Neural cell (in vitro differentiated cells): ENCODE results near the gene MYADML2. TPM values are rescaled to one million over a fixed set of nuclear protein-coding genes. Genes with fewer than 3 reads are reported as not detected.

Experiments used
- H2AFZ ChIP-seq: fragments of 200-600, 300-800 bp; sonication (generic), shearing (Covaris generic); 2 replicates; pipeline ENCODE4 v1.6.0; 2014; ENCODE audit warnings: low read depth, mild to moderate bottlenecking, antibody characterized with exemption, low read length, moderate library complexity
- H3F3A ChIP-seq: fragments of 200-600 bp; shearing (Covaris generic); 2 replicates; pipeline ENCODE4 v1.6.1; 2016; ENCODE audit warnings: mild to moderate bottlenecking, moderate library complexity, mixed read lengths, antibody characterized with exemption, low read length; ENCODE audit not compliant: insufficient read depth, poor library complexity, severe bottlenecking
- H3K27ac ChIP-seq: fragments of 200-600, 300-800 bp; sonication (generic), shearing (Covaris generic); 2 replicates; pipeline ENCODE4 v1.5.1; 2014; ENCODE audit warnings: mild to moderate bottlenecking, low read length, moderate library complexity
- H3K27me3 ChIP-seq: fragments of 300-800, 200-600 bp; sonication (generic), shearing (Covaris generic); 2 replicates; pipeline ENCODE4 v1.6.0; 2014; ENCODE audit warnings: mild to moderate bottlenecking, low read depth, low read length, moderate library complexity; ENCODE audit not compliant: insufficient read depth
- H3K36me3 ChIP-seq: fragments of 300-800, 200-600 bp; sonication (generic), shearing (Covaris generic); 2 replicates; pipeline ENCODE4 v1.5.1; 2014; ENCODE audit warnings: mild to moderate bottlenecking, antibody characterized with exemption, low read length, moderate library complexity; ENCODE audit not compliant: insufficient read depth
- H3K4me2 ChIP-seq: fragments of 300-800, 200-600 bp; sonication (generic), shearing (Covaris generic); 2 replicates; pipeline ENCODE4 v1.6.0; 2014; ENCODE audit warnings: mild to moderate bottlenecking, low read length
- H3K4me3 ChIP-seq: fragments of 300-800, 200-600 bp; sonication (generic), shearing (Covaris generic); 2 replicates; pipeline ENCODE4 v1.5.1; 2014; ENCODE audit warnings: mild to moderate bottlenecking, low read length, moderate library complexity
- H3K79me2 ChIP-seq: fragments of 200-600 bp; shearing (Covaris generic); replicated peaks from 2 replicates; pipeline ENCODE4 v1.6.0; 2014; ENCODE audit warnings: mild to moderate bottlenecking, low read length, moderate library complexity; ENCODE audit not compliant: insufficient read depth
- H3K9ac ChIP-seq: fragments of 300-800, 200-600 bp; sonication (generic), shearing (Covaris generic); 2 replicates; pipeline ENCODE4 v1.6.1; 2016; ENCODE audit warnings: mild to moderate bottlenecking, low read length, mixed read lengths
- H3K9me2 ChIP-seq: fragments of 200-600 bp; shearing (Covaris generic); 2 replicates; pipeline ENCODE4 v1.6.1; 2016; ENCODE audit warnings: mild to moderate bottlenecking, low read length, mixed read lengths; ENCODE audit not compliant: insufficient read depth
- H3K9me3 ChIP-seq: fragments of 200-600, 300-800 bp; sonication (generic), shearing (Covaris generic); 2 replicates; pipeline ENCODE4 v1.6.1; 2016; ENCODE audit warnings: mild to moderate bottlenecking, mixed run types, low read length, moderate library complexity, mixed read lengths
- H4K20me1 ChIP-seq: fragments of 200-600 bp; shearing (Covaris generic); 2 replicates; pipeline ENCODE4 v1.6.1; 2016; ENCODE audit warnings: mild to moderate bottlenecking, mixed run types; ENCODE audit not compliant: insufficient read depth
- CTCF ChIP-seq: fragments of 450-650 bp; IDR thresholded peaks from 2 replicates; pipeline ENCODE4 v1.5.1; 2014; ENCODE audit warnings: antibody characterized with exemption, mild to moderate bottlenecking, moderate library complexity; ENCODE audit not compliant: poor library complexity, severe bottlenecking
- EP300 ChIP-seq: fragments of 450-650 bp; conservative IDR thresholded peaks from 2 replicates; pipeline ENCODE4 v1.6.1; 2014; ENCODE audit warnings: antibody characterized with exemption, mild to moderate bottlenecking, moderate library complexity; ENCODE audit not compliant: poor library complexity, severe bottlenecking
- EZH2 ChIP-seq: fragments of 200-600, 300-800 bp; shearing (Covaris generic), sonication (generic); IDR thresholded peaks from 2 replicates; pipeline ENCODE4 v1.6.1; 2014; ENCODE audit warnings: antibody characterized with exemption, low read length, borderline replicate concordance, mild to moderate bottlenecking; ENCODE audit not compliant: insufficient read depth, poor library complexity, severe bottlenecking
- MXI1 ChIP-seq: fragments of 450-650 bp; conservative IDR thresholded peaks from 2 replicates; pipeline ENCODE4 v1.6.1; 2014; ENCODE audit warnings: antibody characterized with exemption, mild to moderate bottlenecking; ENCODE audit not compliant: poor library complexity, severe bottlenecking
- POLR2AphosphoS5 ChIP-seq: IDR thresholded peaks from 2 replicates; pipeline ENCODE4 v1.6.1; 2012
- RAD21 ChIP-seq: fragments of 450-650 bp; conservative IDR thresholded peaks from 2 replicates; pipeline ENCODE4 v1.6.1; 2014; ENCODE audit warnings: antibody characterized with exemption, mild to moderate bottlenecking, moderate library complexity
- SMC3 ChIP-seq: fragments of 450-650 bp; conservative IDR thresholded peaks from 2 replicates; pipeline ENCODE4 v1.6.1; 2014; ENCODE audit warnings: antibody characterized with exemption, mild to moderate bottlenecking, moderate library complexity; ENCODE audit not compliant: poor library complexity
- TAF1 ChIP-seq: IDR thresholded peaks from 2 replicates; pipeline ENCODE4 v1.6.1; 2012; ENCODE audit warnings: low read depth
- polyA plus RNA-seq: library from polyadenylated mRNA; depleted of rRNA; stranded (reverse); fragments of >200 nt; gene quantifications from 2 replicates; pipeline ENCODE4 v1.2.3, GENCODE V29; 2014
- TF ChIP-seq, protein P1 (sequence below): IDR thresholded peaks from 2 replicates; pipeline ENCODE4 v1.6.1; 2012; ENCODE audit warnings: borderline replicate concordance

The MYADML2 gene
- polyA plus RNA-seq, 1 donor from 2014 or later: 1.1 TPM

- TF ChIP-seq MXI1 (no peak), CTCF (peak; percentile 19), POLR2AphosphoS5 (peak; percentile 47), EP300 (peak; percentile 68), SMC3 (no peak), EZH2 (no peak), RAD21 (peak; percentile 34), TAF1 (no peak)
- TF ChIP-seq, protein P1, sequence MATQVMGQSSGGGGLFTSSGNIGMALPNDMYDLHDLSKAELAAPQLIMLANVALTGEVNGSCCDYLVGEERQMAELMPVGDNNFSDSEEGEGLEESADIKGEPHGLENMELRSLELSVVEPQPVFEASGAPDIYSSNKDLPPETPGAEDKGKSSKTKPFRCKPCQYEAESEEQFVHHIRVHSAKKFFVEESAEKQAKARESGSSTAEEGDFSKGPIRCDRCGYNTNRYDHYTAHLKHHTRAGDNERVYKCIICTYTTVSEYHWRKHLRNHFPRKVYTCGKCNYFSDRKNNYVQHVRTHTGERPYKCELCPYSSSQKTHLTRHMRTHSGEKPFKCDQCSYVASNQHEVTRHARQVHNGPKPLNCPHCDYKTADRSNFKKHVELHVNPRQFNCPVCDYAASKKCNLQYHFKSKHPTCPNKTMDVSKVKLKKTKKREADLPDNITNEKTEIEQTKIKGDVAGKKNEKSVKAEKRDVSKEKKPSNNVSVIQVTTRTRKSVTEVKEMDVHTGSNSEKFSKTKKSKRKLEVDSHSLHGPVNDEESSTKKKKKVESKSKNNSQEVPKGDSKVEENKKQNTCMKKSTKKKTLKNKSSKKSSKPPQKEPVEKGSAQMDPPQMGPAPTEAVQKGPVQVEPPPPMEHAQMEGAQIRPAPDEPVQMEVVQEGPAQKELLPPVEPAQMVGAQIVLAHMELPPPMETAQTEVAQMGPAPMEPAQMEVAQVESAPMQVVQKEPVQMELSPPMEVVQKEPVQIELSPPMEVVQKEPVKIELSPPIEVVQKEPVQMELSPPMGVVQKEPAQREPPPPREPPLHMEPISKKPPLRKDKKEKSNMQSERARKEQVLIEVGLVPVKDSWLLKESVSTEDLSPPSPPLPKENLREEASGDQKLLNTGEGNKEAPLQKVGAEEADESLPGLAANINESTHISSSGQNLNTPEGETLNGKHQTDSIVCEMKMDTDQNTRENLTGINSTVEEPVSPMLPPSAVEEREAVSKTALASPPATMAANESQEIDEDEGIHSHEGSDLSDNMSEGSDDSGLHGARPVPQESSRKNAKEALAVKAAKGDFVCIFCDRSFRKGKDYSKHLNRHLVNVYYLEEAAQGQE: peak; percentile 67
- H2AFZ ChIP-seq: peak overlapping the region; percentile 4
- peak overlapping the region; percentile 39 for H3K4me2 ChIP-seq
Measured at GRCh38 chr17:81941484-81942166, 5.4 kb downstream of the MYADML2 start.

GRCh38 chr17:81940538-81941483, 6.2 kb downstream of the MYADML2 start:
- Histone ChIP-seq H3K27ac (peak overlapping the region; percentile 73), H4K20me1 (no peaks in the 10 kb centered on the region), H3K27me3 (no peaks in the 10 kb centered on the region), H3K9me2 (no peaks in the 10 kb centered on the region), H3K9me3 (no peaks in the 10 kb centered on the region), H3K9ac (peak overlapping the region; percentile 66), H3K4me3 (peak overlapping the region; percentile 55), H3K79me2 (no peaks in the 10 kb centered on the region), H3K4me2 (no peak overlapping the region), H3F3A (no peaks in the 10 kb centered on the region), H3K36me3 (no peaks in the 10 kb centered on the region), H2AFZ (peak overlapping the region; percentile 4)
- TF ChIP-seq EP300 (no peak), MXI1 (no peak), EZH2 (no peak), RAD21 (no peak), CTCF (no peak), POLR2AphosphoS5 (no peak), TAF1 (no peak), SMC3 (no peak)
- TF ChIP-seq, protein P1: no peak

More at GRCh38 chr17:81941484-81942166, 5.4 kb downstream of the MYADML2 start:
- peak overlapping the region; percentile 66 for H3K9ac ChIP-seq
- no peaks in the 10 kb centered on the region for H4K20me1 ChIP-seq
- H3K9me3 ChIP-seq: no peaks in the 10 kb centered on the region
- peak overlapping the region; percentile 55 for H3K4me3 ChIP-seq
- no peaks in the 10 kb centered on the region for H3K27me3 ChIP-seq
- peak overlapping the region; percentile 73 for H3K27ac ChIP-seq
- no peaks in the 10 kb centered on the region for H3K9me2 ChIP-seq
- H3K79me2 ChIP-seq: no peaks in the 10 kb centered on the region
- no peaks in the 10 kb centered on the region for H3K36me3 ChIP-seq
- no peaks in the 10 kb centered on the region for H3F3A ChIP-seq
